ENCODE results near the gene ST3GAL3. TPM values are rescaled to one million over a fixed set of nuclear protein-coding genes. Genes with fewer than 3 reads are reported as not detected.

Gene ST3GAL3
- total and polyA plus RNA-seq, 2 donors (not counting 3 experiments of a cell fraction or from before 2014, with no cell fraction given), result 14.3 to 35.8 TPM

- Histone ChIP-seq H3K4me3 (replicated peaks in 1 of 3; ENCODE audit: insufficient read depth in 1 of 3, low read depth in 1 of 3, low read length in 3 of 3) (no peak overlapping the region), H4K20me1 (replicated peaks; ENCODE audit: control insufficient read depth, extremely low read depth, insufficient read depth, low read length) (no peaks in the 10 kb centered on the region), H3K27ac (ENCODE audit: insufficient read depth, low read depth, low read length) (no peak overlapping the region), H3K27me3 (ENCODE audit: control insufficient read depth in 2 of 2, insufficient read depth in 2 of 2, low read length in 2 of 2) (no peaks in the 10 kb centered on the region), H3K36me3 (ENCODE audit: control insufficient read depth in 2 of 2, extremely low read depth in 1 of 2, insufficient read depth in 2 of 2, low read length in 2 of 2) (no peaks in the 10 kb centered on the region), H3K9me1 (replicated peaks; ENCODE audit: control insufficient read depth, extremely low read depth, insufficient read depth, low read length) (no peaks in the 10 kb centered on the region), H3K4me1 (ENCODE audit: control insufficient read depth, extremely low read depth, insufficient read depth, low read length) (peaks cover 6% of the 10 kb centered on the region), H3K4me2 (ENCODE audit: insufficient read depth, low read length) (no peak overlapping the region), H3K9me3 (replicated peaks; ENCODE audit: control insufficient read depth, insufficient read depth, low read length) (no peaks in the 10 kb centered on the region), H3K79me2 (ENCODE audit: control insufficient read depth, insufficient read depth, low read length) (peaks cover 11% of the 10 kb centered on the region), H2AFZ (ENCODE audit: low read depth, low read length) (no peak overlapping the region), H3K9ac (replicated peaks; ENCODE audit: extremely low read depth, insufficient read depth, low read length) (no peak overlapping the region)
- DNase-seq (ENCODE audit: low read depth, low spot score) (no peak), FAIRE-seq (no peak)
- TF ChIP-seq EZH2 (IDR thresholded peaks at IDR 0.05; ENCODE audit: borderline replicate concordance, low read depth, low read length, severe bottlenecking), result no peak
- no peak for TF ChIP-seq POLR2AphosphoS5 (IDR thresholded peaks at IDR 0.05; ENCODE audit: insufficient read depth, low read depth, low read length)
- no peak for TF ChIP-seq POLR2A (IDR thresholded peaks at IDR 0.05; ENCODE audit: low read depth, low read length)
- no peak for TF ChIP-seq JUN (IDR thresholded peaks at IDR 0.05; ENCODE audit: borderline replicate concordance, insufficient read depth, insufficient read length, low read depth)
- no peak for TF ChIP-seq FOS (IDR thresholded peaks at IDR 0.05; ENCODE audit: borderline replicate concordance, insufficient read depth, low read length)
- TF ChIP-seq GATA2 (IDR thresholded peaks at IDR 0.05; ENCODE audit: insufficient read depth, insufficient read length, low read depth, low read length), result no peak
- TF ChIP-seq MYC (IDR thresholded peaks at IDR 0.05; ENCODE audit: low read depth, low read length), result no peak
- TF ChIP-seq MAX (IDR thresholded peaks at IDR 0.05; ENCODE audit: insufficient read depth, insufficient read length), result no peak
- TF ChIP-seq CTCF (IDR thresholded peaks at IDR 0.05; ENCODE audit: extremely low read depth in 1 of 2, insufficient read depth in 1 of 2, low read depth in 1 of 2, low read length in 2 of 2), result no peak
- dilution Hi-C loops (cut with MboI; ENCODE audit: extremely low pct_ligation_motif_present, low sequenced_read_pairs), result loop anchor here (25.0 kb wide), 1 partner anchor 173 kb away; the partner anchor contains the start of genes ARTN and IPO13
- CTCF ChIA-PET, result interaction anchor here (0.9 to 13.7 kb wide), 17 partner anchors 10 to 284 kb away, joined by 3 to 965 read pairs (median 14); partner anchors contain the start of genes ARTN, ATP6V0B and IPO13
- intact Hi-C loops (cut with micrococcal nuclease), result loop anchor here (5.0 kb wide), 1 partner anchor 228 kb away; the partner anchor contains the start of gene CCDC24
- no TSS peak for BruUV-seq (replicated peaks)
- POLR2A ChIA-PET, result no interaction called here
Observed at GRCh38 chr1:43764581-43764980, 57.2 kb downstream of the ST3GAL3 start.
